ENCODE data around the gene PRKD1.

Gene PRKD1

DNA sequence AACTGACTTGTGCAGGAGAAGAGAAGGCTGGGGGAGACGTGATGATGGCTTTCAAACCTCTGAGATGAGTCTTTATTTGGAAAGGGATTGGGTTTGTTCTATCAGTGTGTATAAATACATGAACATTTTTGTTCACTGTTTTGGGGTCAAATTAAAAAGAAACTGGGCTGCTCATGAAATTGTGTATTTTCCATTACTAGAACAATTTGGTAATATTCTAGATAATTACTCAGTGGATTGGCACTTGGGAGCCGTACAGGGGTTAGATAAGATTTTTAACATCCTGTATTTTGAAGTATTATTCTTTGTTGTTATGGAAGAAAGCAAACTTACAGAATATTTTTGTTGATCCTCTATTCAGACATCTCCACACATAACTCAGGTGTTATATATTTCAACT is 340.6 kb downstream of the PRKD1 start:
- FAIRE-seq = no peak

DNA sequence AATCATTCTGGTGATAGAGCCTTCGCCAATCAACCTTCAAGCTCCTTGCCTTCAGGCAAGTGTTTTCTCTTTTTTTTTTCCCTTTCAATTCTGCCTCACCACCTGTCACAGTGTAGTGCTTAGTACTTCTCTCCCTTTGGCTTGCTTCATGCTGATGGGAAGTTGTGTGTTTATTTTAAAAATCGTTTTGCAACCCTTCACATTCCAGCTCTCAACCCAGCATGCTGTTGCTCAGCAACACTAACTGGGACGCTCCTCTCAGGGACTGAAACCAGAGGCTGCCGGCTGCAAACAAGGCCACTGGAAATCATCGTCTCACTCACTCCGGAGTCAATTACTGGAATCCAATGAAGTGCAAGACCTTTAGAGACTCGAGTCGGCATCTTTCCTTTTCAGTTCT is 342.7 kb downstream of the PRKD1 start:
- FAIRE-seq = no peak

DNA sequence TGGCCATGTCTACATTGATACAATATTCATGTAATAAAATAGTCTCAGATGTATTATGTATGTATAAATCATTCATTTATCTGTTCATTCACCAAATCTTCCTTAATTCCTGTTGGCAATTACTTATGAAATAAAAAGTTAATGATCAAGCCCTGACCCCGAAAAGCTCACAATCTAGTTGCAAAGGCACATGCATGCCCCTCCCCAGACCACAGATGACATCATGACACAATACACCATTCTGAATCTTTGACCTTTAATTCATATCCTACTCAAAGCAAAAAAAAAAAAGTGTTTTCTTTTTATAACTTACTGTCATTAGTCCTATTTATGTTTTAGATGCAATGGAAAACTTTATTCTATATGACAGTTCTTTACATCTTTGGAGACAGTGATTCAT is 346.9 kb downstream of the PRKD1 start:
- FAIRE-seq = no peak

DNA sequence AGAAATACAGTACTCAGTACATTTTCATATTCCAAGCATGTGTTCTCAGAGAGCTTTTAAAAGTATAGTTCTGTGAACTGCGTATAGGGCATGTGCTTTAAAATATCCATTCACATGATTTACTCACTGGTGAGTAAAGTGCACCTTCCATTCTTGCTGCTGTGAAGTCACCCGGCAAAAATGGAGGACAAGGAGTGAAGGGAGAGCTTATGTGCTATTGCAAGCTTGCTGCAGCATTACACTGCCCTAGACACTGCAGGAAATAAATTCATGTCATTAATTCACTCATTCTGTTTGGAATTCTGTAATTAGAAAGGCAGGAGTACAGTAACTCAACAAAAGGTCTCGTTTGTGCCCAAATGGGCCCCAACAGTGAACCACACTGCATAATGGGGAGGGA is 347.8 kb downstream of the PRKD1 start:
- FAIRE-seq = no peak

DNA sequence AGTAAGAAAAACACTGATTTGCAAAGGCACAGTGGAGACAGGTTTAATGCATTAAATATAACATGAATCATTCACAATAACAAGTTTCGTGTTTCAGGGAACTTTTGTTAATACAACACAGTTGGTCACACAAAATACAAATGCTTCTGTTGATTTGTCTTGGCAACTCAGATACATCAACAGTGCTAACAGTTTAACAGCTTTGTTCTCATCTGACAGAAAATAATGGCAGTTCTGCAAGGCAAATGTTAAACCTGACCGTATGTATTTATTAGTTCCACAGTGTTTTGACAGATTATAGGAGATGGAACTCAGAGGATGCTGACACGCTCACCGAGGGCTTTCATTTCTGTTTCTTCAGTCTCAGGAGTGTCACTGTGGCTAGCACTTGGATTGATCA is 350.7 kb downstream of the PRKD1 start:
- FAIRE-seq = no peak

DNA sequence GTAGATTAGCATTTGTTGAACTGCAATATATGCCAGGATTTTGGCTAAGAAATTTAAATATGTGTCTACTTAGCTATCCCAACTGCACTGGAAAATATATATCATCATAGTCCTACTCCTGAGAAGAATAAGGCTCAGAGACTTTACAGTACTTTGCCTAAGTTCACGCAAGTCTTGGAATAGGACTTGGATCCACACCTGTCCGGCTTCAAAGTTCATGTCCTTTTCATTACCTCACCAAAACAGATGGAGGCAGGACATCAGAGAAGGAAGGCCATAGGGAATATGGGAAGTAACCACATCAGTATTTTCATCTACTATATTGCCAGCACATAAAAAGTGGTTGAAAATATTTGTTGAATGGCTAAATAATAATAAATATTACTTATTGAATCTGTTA is 358.5 kb downstream of the PRKD1 start:
- no peak for FAIRE-seq

DNA sequence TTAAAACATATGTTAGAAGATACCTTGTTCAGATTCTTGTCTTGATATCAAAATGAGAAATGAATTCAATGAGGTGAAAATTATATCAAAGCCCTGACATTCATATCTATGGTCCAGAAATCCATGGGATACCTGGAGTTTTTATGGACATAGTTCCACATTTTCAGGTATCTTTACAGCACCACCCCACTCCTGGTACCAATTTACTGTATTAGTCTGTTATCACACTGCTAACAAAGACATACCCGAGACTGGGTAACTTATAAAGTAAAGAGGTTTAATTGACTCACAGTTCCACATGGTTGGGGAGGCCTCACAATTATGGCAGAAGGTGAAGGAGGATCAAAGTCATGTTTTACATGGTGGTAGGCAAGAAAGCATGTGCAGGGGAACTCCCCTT is 361.5 kb downstream of the PRKD1 start:
- no peak for FAIRE-seq

DNA sequence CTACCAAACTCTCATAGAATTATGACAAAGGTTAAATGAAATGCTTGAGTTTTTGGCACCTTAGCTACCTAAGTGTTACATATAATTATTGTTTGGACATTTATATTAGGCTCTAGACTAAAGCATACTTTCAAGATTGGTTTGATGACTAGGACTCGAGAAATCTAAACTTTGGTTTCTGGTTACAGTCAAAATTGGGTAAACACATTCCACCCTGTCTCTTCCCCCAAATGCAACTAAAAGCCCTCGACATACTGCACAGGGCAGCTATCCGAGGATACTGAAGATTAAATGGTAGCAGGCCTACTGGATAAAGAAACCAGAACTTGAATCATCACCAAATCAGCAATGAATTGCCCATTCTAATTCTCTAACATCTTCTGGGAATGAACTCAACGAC is 369.1 kb downstream of the PRKD1 start:
- FAIRE-seq = no peak

DNA sequence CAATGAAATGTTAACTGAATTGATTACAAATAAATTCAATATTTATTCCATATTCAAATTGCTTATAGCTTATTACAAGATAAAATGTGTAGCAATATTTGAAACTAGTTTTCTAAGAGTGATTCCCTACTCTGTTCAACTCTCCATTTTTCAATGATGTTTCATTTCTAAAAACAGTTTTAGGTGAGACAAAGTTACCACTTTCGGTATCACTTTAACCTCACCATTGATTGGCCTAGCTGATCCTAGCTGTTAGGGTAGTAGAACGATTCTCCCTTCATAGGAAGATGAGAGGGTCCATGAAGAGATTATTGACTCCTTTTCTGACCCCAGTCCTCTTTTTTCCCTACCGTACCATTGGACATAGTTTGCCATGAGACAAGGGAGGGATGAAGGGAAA is 373.3 kb downstream of the PRKD1 start:
- FAIRE-seq = no peak

DNA sequence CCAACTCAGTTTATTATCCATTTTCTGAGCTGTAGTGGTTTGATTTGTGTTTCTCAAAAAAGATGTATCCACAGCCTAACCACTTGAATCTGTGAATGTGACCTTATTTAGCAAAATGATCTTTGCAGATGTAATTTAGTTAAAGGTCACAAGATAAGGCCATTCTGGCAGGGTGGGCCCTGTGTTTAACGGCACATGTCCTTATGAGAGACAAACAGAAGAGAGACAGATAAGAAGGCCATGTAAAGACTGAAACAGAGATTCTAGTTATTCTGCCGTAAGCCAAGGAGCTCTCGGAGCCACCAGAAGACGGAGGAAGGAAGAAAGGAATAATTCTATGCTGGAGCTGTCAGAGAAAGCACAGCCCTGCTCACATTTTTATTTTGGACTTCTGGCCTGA is 374.2 kb downstream of the PRKD1 start:
- FAIRE-seq = no peak

DNA sequence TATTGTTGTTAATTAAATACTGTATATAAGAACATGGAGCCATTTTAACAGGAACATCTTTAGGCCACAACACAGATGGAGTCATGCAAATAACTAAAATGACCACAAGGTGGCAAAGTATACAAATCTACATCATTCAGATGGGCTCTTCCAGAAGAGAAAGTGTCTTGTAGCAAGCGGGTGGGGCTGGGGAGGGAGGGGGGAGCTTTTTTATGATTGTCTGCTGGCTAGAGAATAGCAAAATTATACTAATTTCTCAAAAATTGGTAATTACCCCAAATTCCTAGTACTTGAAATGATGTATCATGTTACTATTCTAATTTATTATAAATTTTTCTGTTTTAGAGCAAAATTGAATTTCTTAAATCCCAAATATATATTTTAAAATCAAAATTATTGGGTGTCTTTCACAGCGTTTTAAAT is 378.7 kb downstream of the PRKD1 start:
- no peak for FAIRE-seq

DNA sequence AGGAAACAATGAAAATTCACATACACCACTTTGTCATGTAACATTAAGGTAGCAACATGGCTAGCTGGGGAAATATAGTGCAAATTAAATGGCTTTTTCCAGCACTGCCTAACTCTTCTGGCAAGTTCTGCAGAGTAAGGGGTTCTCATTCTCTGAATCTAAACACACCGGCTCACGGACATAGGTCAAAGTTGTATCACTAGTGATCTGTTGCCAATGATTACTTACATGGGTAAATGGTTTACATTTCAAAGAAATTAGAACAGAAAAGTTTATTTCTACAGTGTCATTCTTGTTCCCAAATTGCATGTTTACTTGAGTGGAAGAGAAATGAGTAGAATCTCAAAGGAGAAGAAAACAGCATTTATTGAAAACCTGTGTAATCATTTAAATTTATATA is 381.9 kb downstream of the PRKD1 start:
- FAIRE-seq = no peak

DNA sequence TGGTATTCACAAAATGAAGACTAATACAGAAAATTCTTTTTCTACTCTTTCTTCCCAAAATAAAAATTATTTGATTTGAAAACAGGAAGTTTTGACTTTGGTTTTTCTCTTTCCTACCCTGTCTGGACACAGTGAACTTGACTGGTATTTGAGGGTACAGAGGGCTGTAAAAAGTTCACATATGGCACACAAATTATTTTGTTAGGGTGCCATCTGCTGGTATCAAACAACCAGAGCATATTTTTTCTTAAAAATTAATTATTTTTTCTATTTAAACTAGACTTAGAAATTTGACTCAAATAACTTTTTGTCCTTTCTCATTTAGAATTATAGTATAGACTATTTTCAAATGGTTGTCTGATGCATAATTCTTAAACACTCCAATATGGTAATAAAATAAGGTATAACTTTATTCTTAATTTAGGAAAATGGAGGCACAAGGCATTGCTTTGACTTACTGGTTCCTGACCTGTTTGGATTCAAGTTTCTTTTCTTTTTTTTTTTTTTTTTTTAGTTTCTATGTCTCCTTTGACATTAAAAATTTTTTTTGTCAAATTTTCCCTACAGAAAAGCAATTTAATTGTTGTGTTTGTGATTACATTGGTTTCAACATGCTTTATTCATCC is 390.6 kb downstream of the PRKD1 start:
- no peak for FAIRE-seq

DNA sequence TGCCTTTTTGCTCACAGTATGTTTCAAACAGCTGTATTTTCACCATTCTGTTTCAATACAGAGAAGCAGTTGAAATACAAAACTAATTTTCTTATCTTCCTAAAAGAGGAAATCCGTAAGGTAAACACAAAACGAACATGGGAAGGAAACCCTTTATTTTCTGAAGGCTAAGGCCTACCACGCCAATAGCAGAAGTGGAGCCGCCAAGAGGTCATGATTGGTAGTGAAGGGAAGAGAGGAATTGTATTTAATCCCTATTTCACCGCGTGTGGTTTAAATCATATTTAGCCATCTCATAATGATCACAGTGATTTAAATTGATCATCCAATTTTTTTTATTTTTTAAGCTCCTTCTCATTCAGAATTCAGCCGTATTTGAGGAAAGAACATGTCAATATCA is 398.2 kb downstream of the PRKD1 start:
- no peak for FAIRE-seq

DNA sequence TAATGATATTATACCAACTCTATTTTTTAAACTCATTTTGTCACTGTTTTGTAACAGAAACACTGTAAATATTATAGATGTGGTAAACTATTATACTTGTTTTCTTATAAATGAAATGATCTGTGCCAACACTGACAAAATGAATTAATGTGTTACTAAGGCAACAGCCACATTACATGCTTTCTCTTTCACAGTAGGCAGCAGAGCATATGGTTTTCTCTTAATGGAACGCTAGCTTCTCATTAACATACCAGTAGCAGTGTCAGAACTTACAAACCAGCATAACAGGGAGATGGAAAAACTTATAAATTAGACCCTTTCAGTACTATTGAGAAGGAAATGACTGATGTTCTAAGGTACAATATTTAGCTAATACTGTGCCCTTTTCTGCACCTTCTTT is 398.8 kb downstream of the PRKD1 start:
- FAIRE-seq = no peak

DNA sequence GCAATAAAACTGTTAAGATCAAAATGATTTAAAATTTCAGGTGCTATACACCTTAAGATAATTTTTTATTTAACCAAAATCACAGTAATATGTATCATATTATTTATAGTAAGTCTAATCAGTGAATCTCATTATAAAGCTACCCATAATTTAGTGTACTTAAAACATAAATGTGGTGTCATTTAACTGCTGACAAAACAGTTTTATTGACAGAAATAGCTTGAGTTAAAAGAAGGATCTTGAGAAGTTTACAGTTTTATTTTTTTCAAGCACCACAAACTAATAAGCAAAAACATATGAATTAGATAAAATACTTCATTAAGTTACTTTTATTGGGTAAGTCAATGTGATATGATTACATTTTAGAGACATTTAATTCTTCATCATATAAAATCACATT is 400.4 kb downstream of the PRKD1 start:
- no peak for FAIRE-seq
